K562 (cell line): ENCODE results near the gene TXNRD3.

Experiments used
- NFIC ChIP-seq: fragments of 450-650 bp; IDR thresholded peaks from 2 replicates; pipeline ENCODE4 v1.6.1; 2017; ENCODE audit warnings: mild to moderate bottlenecking, inconsistent platforms
- STAG1 ChIP-seq: sonication (generic); formaldehyde crosslinking; IDR thresholded peaks from 2 replicates; pipeline ENCODE4 v1.5.0; 2020; ENCODE audit warnings: missing genetic modification reagents, borderline replicate concordance
- ZBED1 ChIP-seq: IDR thresholded peaks from 2 replicates; pipeline ENCODE4 v1.6.1; 2014
- TF ChIP-seq, protein P1 (sequence below), 3 experiments: IDR thresholded peaks in 2 of 3; conservative IDR thresholded peaks in 1 of 3; 2 replicates each; pipeline ENCODE4 v1.5.1; 2011 to 2012; ENCODE audit warnings: low read length in 3 of 3, mild to moderate bottlenecking in 3 of 3, control low read depth in 2 of 3, improper control_type of control experiment in 1 of 3, inconsistent platforms in 1 of 3, low read depth in 1 of 3, mixed read lengths in 1 of 3, moderate library complexity in 1 of 3; ENCODE audit not compliant: insufficient read depth in 2 of 3
- TF ChIP-seq, protein P2 (sequence below), 2 experiments: fragments of 450-650 bp in 1 of 2; sonication (generic) in 1 of 2; formaldehyde crosslinking in 1 of 2; IDR thresholded peaks; 2 replicates each; pipeline versions ENCODE4 v1.7.1 to v1.9.0; 2016 to 2022; ENCODE audit warnings: inconsistent platforms in 1 of 2, mild to moderate bottlenecking in 1 of 2, missing genetic modification reagents in 1 of 2

DNA sequence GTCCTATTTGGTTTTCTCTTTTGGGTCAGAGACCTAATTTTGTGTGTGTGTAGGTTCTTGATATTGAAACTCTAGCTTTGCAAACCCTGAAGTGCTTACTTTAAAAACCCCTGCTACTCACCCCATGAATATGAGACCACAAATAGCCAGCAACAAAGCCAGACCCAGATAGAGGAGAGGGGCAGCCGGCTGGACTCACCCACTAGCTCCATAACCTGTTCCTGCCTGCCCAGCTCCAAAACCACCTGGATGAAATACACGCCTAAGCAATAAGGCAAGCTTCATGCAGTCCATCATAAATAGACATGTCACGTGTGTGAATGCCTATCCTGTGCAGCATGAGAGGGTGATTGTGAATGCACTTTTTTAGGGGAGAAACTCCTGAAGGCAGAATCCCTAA is 3.7 kb upstream of the TXNRD3 start:
- TF ChIP-seq STAG1 (CRISPR knock-in tag) (no peak), NFIC (no peak), ZBED1 (no peak)
- TF ChIP-seq, protein P1, sequence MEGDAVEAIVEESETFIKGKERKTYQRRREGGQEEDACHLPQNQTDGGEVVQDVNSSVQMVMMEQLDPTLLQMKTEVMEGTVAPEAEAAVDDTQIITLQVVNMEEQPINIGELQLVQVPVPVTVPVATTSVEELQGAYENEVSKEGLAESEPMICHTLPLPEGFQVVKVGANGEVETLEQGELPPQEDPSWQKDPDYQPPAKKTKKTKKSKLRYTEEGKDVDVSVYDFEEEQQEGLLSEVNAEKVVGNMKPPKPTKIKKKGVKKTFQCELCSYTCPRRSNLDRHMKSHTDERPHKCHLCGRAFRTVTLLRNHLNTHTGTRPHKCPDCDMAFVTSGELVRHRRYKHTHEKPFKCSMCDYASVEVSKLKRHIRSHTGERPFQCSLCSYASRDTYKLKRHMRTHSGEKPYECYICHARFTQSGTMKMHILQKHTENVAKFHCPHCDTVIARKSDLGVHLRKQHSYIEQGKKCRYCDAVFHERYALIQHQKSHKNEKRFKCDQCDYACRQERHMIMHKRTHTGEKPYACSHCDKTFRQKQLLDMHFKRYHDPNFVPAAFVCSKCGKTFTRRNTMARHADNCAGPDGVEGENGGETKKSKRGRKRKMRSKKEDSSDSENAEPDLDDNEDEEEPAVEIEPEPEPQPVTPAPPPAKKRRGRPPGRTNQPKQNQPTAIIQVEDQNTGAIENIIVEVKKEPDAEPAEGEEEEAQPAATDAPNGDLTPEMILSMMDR (IDR thresholded peaks at IDR 0.05 in 2 of 3, conservative IDR thresholded peaks at IDR 0.05 in 1 of 3; ENCODE audit: insufficient read depth in 2 of 3, low read depth in 1 of 3, low read length in 3 of 3): no peak
- TF ChIP-seq, protein P2, sequence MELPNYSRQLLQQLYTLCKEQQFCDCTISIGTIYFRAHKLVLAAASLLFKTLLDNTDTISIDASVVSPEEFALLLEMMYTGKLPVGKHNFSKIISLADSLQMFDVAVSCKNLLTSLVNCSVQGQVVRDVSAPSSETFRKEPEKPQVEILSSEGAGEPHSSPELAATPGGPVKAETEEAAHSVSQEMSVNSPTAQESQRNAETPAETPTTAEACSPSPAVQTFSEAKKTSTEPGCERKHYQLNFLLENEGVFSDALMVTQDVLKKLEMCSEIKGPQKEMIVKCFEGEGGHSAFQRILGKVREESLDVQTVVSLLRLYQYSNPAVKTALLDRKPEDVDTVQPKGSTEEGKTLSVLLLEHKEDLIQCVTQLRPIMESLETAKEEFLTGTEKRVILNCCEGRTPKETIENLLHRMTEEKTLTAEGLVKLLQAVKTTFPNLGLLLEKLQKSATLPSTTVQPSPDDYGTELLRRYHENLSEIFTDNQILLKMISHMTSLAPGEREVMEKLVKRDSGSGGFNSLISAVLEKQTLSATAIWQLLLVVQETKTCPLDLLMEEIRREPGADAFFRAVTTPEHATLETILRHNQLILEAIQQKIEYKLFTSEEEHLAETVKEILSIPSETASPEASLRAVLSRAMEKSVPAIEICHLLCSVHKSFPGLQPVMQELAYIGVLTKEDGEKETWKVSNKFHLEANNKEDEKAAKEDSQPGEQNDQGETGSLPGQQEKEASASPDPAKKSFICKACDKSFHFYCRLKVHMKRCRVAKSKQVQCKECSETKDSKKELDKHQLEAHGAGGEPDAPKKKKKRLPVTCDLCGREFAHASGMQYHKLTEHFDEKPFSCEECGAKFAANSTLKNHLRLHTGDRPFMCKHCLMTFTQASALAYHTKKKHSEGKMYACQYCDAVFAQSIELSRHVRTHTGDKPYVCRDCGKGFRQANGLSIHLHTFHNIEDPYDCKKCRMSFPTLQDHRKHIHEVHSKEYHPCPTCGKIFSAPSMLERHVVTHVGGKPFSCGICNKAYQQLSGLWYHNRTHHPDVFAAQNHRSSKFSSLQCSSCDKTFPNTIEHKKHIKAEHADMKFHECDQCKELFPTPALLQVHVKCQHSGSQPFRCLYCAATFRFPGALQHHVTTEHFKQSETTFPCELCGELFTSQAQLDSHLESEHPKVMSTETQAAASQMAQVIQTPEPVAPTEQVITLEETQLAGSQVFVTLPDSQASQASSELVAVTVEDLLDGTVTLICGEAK (IDR thresholded peaks at IDR 0.05): no peak
- TF ChIP-seq, protein P2 (CRISPR knock-in tag; IDR thresholded peaks at IDR 0.05): no peak
